Dedifferentiated amniotic fluid mesenchymal stem cell (primary cell): ENCODE data around the gene OR11G2.
"Not testable (repeated sequence)": the region's sequence is repeated elsewhere in the genome, so short reads cannot be mapped to it uniquely, and the experiment has no call there.

Experiments used
- DNase-seq: peaks from one replicate; pipeline ENCODE4 v3.0.0-alpha.2; 2016; ENCODE audit errors: extremely low spot score

The OR11G2 gene, protein sequence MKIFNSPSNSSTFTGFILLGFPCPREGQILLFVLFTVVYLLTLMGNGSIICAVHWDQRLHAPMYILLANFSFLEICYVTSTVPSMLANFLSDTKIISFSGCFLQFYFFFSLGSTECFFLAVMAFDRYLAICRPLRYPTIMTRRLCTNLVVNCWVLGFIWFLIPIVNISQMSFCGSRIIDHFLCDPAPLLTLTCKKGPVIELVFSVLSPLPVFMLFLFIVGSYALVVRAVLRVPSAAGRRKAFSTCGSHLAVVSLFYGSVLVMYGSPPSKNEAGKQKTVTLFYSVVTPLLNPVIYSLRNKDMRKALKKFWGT

DNA sequence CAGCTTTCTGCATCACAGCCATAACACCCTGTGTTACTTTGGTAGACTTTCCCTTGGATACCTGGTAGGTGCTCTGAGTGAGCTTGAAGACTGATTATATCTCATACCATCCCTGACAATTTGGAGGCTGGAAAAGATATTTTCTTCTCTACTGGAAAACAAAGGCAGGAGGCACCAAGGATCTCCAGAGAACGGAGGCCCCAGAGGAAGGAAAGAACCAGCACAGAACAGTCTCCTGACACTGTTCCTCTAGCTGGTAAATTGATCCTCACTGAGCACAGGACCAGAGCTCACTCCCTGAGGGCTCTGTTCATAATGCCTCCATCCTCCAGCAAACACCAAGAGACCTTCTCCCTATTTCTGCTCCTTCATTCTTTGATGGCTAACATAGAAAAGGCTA lies at the start of gene OR11G2:
TSS of gene OR11G2 (plus strand) at position 301 of the 400 bp plus-strand sequence. CDS start 6,542 bp downstream, outside the sequence.
- DNase-seq = no peak

DNA sequence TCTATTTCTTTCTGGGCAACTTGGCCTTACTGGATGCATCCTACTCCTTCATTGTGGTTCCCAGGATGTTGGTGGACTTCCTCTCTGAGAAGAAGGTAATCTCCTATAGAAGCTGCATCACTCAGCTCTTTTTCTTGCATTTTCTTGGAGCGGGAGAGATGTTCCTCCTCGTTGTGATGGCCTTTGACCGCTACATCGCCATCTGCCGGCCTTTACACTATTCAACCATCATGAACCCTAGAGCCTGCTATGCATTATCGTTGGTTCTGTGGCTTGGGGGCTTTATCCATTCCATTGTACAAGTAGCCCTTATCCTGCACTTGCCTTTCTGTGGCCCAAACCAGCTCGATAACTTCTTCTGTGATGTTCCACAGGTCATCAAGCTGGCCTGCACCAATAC lies 46.8 kb upstream of the OR11G2 start:
- DNase-seq = no peak

DNA sequence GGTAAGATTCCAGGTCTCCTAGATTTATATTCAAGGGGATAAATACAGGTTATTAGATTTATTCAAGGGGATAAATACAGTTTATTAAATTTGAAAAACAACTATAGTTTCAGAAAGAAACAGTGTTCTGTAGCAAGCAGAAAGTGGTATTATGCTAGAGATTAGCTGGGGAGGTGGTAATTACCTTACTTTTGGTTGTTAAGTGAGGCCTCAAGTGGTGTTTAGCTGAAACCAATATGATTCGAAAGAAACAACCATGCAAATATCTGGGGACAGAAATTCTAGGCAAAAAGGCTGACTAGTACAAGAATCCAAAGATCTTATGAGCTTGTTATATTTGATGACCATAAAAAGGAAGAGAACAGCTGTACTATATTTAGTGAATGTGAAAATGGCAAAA lies 45.9 kb upstream of the OR11G2 start:
- DNase-seq = no peak

DNA sequence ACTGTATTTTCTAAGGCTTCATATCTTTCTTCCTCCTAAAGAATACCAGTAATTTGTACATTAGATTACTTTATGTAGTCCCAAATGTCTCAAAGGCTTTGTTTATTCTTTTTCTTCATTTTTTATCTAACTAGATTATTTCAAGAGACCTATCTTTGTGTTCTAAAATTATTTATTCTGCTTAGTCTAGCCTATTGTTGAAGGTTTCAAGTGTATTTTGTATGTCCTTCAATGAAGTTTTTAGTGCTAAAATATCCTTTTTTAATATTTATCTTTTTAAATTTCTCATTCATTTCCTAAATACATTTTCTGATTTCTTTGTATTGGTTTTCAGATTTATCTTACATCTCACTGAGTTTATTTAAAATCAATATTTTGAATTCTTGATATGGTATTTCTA lies 26.2 kb upstream of the OR11G2 start:
- no peak for DNase-seq

DNA sequence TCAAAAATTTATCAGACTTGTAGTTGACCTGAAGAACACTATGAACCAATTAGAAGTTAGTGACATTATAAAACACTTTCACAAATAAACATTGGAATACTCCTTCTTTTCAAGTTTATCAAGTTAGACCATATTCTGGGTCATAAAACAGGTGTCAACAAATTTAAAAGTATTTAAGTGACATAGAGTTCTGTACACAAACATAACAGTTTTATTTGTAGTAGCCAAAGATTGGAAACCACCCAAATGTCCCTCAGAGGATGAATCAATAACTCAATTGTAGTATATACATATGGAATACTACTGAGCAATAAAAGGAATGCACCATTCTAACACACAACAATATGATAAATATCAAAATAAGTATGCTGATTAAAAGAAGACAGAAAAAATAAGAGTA lies 23.6 kb upstream of the OR11G2 start:
- DNase-seq = no peak

DNA sequence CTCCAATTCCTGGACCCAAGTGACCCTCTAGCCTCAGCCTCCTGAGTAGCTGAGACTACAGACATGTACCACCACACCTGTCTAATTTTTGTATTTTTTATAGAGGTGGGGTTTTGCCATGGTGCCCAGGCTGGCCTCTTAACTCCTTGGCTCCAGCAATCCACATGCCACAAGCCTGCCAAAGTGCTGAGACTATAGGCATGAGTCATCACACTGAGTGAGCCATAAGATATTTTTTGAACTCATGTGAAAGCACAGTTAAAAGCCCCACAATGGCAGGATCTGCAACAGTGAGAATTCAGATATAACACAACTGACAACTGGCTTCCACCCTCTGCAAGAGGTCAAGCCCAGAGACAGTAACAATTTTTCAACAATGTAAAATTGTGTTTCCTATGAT lies 20.8 kb upstream of the OR11G2 start:
- not testable (repeated sequence) for DNase-seq

DNA sequence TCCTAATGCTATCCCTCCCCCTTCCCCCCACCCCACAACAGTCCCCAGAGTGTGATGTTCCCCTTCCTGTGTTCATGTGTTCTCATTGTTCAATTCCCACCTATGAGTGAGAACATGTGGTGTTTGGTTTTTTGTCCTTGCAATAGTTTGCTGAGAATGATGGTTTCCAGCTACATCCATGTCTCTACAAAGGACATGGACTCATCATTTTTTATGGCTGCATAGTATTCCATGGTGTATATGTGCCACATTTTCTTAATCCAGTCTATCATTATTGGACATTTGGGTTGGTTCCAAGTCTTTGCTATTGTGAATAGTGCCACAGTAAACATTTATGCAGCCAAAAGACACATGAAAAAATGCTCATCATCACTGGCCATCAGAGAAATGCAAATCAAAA lies 16.5 kb upstream of the OR11G2 start:
- DNase-seq = not testable (repeated sequence)

DNA sequence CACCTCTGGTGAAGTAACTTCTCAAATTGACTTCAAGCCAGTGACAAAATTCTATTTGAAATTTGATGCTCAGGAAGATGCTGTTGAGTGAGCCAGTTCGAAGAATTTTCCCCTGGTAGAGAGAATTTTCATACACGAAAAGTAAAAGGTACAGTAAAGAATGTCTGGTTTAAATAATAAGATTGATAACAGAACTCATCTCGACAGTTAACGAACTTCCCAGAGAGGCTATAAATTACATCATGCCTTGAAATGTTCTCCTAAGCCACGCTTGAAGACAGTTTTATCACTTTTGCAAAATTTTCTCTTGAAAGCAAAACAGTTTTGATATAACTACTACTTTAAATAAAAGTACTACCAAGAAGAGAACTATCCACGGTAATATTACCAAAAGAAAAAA lies 14.4 kb upstream of the OR11G2 start:
- no peak for DNase-seq

DNA sequence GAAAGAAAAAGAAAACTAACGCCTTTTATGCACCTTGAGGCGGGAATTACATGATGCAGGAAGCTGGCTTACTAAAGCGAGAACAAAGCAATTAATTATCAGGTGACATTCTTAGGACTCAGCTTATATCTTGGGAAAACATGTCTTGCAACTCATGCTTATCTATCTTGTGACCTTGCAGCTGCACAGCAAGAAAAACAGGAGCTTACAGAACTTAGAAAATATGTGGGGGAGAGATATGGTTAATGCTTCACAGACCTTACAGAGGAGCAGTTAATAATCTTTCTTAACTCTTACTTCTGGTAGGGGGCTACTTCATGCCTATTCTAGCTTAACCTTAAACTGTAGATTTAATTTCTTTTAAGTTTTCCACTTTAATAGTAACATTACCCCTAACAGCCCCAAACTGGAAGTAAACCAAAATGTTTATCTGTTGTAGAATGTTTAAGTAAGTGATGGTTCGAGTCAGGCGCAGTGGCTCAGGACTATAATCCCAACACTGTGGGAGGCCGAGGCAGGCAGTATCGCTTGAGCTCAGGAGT lies 13.2 kb upstream of the OR11G2 start:
- no peak for DNase-seq

DNA sequence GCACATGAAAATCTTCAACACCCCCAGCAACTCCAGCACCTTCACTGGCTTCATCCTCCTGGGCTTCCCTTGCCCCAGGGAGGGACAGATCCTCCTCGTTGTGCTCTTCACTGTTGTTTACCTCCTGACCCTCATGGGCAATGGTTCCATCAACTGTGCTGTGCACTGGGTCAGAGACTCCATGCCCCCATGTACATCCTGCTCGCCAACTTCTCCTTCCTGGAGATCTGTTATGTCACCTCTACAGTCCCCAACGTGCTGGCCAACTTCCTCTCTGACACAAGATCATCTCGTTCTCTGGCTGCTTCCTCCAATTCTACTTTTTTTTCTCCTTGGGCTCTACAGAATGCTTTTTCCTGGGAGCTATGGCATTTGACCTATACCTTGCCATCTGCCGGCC lies 11.5 kb upstream of the OR11G2 start:
- no peak for DNase-seq

DNA sequence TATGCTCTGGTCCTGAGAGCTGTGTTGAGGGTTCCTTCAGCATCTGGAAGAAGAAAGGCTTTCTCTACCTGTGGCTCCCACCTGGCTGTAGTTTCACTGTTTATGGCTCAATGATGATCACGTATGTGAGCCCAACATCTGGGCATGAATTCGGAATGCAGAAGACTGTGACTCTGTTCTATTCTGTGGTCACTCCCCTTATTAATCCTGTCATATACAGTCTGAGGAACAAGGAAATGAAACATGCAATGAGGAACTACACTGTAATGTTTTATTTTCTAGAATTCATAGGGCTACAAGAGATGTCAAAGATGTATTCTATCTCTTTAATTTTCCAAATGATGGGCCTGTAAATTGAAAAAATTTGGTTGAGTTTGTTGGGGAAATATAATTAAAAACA lies 10.8 kb upstream of the OR11G2 start:
- no peak for DNase-seq

DNA sequence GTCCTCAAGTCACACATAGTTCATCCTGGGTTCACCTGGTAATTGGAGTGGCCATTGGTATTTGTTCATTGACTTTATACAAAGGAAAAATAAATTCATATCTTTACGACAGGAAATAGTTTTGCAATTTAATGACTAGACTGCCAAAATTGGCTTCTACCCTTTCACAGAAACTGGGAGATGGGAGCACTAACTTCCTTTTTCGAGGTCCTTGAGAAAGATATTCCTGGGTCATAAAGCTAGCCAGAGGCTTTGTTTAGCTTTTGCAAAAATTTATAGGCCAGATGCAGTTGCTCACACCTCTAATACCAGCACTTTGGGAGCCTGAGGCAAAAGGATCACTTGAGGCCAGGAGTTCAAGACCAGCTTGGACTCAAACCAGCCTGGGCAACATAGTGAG lies 10.2 kb upstream of the OR11G2 start:
- no peak for DNase-seq

DNA sequence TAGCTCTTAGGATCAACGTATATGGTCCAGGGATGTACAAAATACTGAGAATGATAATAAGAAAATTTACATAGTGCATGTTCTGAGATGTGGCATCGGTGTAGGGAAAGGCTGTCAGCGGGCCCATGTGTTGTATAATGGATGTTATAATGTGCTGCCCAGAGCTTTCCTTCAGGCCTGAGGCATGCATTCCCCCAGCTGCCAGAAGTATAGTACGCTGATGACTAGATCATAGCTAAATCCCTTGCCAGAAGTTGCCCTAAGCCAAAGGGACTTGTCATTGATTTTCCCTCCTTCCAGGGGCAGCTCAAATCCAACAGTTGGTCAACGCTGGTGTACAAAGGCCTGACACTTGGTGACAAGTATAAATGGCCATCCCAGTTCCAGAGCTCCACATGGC lies 6.5 kb upstream of the OR11G2 start:
- DNase-seq = no peak

DNA sequence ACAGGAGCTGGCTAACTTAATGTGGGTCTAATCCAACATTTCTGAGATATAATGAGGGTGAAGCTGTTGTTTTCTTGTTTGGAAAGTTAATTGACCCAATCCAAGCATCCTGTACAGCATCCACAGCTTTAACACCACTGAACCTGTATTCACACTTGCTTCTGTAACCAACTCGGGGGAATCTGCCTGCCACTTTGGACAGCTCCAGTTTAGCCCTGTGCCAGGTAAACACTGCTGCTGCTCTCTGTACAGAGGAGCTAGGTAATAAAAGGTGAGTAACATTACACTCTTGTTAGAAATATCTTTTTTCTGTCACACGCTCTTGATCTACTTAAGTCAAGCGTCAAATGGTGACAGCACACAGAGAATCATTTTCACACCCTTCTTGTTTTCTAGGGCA lies 700 bp downstream of the OR11G2 start:
- DNase-seq = no peak

DNA sequence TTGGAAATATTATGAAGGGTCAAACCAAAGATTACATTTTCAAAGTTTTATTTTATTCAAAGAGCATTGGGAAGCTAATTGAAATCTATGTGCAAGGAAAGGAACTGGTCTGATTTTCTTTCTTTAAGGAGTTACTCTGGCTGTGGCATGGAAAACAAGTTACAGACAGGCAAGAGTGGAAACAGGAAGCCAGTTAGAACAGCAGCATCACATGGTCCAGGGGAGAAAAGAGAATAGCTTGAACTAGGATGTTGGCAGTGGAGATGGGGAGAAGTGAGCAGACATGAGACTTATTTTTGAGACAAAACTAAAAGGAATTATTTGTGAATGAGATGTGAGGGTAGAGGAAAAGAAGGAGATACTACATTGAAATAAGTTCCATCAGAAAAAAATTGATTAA lies 3.4 kb downstream of the OR11G2 start:
- DNase-seq = no peak

DNA sequence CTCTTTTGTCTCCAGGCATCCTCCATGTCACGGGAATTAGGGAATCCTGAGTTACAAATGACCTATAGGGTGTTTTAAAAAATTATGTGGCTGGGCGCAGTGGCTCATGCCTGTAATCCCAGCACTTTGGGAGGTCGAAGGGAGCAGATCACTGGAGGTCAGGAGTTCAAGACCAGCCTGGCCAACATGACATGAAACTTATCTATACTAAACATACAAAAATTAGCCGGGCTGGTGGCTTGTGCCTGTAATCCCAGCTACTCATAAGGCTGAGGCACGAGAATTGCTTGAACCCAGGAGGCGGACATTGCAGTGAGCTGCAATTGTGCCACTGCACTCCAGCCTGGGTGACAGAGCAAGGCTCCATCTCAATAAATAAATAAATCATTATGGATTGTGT lies 4.5 kb downstream of the OR11G2 start:
- not testable (repeated sequence) for DNase-seq

DNA sequence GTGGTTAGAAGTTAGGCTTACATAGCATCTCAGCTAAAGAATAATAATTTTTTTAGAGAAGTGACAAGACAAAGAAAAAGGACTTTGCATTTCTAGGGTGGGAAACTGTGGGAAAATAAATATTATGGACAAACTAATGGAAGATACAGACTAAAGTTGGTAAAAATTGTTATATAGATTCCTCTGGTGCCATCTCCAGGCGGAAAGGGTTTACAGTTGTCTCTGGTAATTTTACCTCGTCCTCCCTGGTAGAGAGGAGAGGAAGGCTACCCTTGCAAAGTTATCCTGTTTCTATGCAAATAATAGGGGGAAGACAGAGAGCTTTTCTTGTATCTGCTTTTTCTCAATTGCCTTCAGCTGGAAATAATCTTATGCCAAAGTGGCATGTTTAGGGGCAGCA lies 5.2 kb downstream of the OR11G2 start:
- DNase-seq = no peak

DNA sequence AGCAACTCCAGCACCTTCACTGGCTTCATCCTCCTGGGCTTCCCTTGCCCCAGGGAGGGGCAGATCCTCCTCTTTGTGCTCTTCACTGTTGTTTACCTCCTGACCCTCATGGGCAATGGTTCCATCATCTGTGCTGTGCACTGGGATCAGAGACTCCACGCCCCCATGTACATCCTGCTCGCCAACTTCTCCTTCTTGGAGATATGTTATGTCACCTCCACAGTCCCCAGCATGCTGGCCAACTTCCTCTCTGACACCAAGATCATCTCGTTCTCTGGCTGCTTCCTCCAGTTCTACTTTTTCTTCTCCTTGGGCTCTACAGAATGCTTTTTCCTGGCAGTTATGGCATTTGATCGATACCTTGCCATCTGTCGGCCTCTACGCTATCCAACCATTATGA lies 6.8 kb downstream of the OR11G2 start:
- DNase-seq = no peak

DNA sequence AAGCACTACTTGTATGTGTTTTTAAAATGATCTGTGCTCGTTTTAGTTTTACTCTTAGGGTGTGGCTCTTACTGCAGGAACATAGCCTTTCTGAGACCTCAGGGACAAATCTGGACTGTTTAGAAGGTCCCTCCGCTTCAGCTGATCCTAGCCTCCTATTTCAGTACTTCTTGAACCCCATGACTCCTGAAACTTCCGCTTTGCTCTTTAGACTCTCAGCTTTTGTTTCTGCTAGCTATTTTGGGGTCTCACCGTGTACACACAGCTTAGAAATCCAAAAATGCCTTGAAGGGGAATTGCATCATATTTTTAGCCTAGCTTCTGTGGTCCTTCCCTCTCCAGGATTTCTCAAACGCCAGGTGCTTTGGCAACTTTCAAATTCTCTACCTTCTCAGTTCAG lies 8.3 kb downstream of the OR11G2 start:
- no peak for DNase-seq

DNA sequence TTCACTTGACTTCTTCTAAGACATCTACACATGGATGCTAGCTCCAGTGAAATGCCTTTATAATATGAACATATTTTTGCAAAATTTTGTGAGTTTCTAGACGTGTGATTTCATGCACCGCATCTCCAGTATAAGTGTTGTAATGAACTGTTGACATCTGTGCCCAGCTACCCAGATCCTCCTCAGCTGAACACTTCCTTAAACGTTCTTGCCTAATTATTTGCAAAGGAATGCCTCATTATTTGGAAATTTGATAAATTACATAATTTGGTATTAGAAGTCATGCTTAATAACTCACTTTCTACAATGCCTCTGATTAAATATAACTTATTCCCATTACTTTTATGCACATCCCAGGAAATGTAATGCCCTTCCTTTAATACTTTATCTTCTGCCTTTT lies 14.0 kb downstream of the OR11G2 start:
- no peak for DNase-seq

DNA sequence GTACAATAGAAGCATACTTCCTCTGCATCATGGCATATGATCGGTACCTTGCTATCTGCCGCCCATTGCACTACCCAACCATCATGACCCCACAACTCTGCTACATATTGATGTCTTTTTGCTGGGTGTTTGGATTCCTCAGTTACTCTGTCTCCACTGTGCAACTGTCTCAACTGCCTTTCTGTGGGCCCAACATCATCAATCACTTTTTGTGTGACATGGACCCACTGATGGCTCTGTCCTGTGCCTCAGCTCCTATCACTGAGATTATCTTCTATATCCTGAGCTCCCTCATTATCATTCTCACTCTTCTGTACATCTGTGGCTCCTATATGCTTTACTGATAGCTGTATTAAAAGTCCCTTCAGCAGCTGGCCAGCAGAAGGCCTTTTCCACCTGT lies 18.9 kb downstream of the OR11G2 start:
- no peak for DNase-seq

DNA sequence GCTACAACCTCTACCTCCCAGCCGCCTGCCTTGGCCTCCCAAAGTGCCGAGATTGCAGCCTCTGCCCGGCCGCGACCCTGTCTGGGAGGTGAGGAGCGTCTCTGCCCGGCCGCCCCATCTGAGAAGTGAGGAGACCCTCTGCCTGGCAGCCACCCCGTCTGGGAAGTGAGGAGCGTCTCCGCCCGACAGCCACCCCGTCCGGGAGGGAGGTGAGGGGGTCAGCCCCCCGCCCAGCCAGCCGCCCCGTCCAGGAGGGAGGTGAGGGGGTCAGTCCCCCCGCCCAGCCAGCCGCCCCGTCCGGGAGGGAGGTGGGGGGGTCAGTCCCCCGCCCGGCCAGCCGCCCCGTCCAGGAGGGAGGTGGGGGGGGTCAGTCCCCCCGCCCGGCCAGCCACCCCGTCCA lies 21.7 kb downstream of the OR11G2 start:
- DNase-seq = not testable (repeated sequence)

DNA sequence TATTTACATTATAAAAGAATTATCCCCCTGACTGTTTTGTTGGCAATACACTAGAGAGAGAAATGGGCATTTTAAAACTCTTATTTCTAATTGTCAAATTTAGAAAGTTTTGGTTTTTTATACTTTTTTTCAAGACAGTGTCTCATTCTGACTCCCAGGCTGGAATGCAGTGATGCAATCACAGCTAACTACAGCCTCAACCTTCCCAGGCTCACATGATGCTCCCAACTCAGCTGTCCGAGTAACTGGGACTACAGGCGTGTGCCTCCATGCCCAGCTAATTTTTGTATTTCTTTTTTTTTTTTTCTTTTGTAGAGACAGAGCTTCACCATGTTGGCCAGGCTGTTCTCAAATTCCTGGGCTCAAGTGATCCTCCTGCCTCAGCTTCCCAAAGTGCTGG lies 24.5 kb downstream of the OR11G2 start:
- DNase-seq = no peak

DNA sequence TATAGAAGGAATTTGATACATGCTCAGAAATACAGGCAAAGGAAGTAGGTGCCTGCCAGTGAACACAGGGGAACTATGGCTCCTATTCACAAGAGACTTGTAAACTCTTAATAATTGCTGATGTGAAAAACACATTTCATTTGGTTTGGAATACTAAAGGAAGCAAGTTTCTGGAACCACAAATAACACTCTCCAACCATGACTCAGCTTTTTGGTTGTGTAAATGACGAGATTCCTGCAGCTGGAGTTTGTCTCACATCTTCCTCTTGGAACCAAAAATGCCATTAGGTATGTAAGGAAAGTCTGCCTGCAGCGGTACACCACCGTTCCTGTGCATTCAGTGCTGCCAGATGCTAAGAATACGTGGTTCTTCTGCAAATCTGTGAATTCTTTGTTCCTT lies 28.3 kb downstream of the OR11G2 start:
- no peak for DNase-seq
